K562 (cell line): ENCODE measurements around the gene THADA. TPM values are rescaled to one million over a fixed set of nuclear protein-coding genes. Genes with fewer than 3 reads are reported as not detected.

Experiments
- ATAC-seq: fragments of 200-7000 bp; cut with Tn5 transposase; 3 replicates; pipeline ENCODE4 v1.9.1; 2020; ENCODE audit warnings: moderate library complexity
- BruUV-seq: library from RNA; stranded (reverse); fragments of 400-500 nt; replicated peaks from 2 replicates; lab custom pipeline; 2021; lab: Mats Ljungman, UMichigan
- CTCF ChIA-PET: fragments of 300-600 bp; formaldehyde crosslinking; extraction: SDS; loops from one replicate; lab custom pipeline; 2021; ENCODE audit warnings: low intra/inter-chr PET ratio; lab: Yijun Ruan, JAX
- POLR2A ChIA-PET: fragments of 300-600, 350-650 bp; sonication (Branson Sonifier 250); formaldehyde crosslinking; extraction: SDS; loops from one replicate; lab custom pipeline; 2021; ENCODE audit warnings: antibody characterized with exemption, inconsistent platforms; lab: Yijun Ruan, JAX
- DNase-seq, 4 experiments: peaks; one replicate each; pipeline versions ENCODE4 v3.0.0 to v3.0.0-alpha.2; 2011 to 2018; ENCODE audit warnings: low spot score in 3 of 4, mixed read lengths in 3 of 4; ENCODE audit errors: extremely low read depth in 1 of 4
- FAIRE-seq: peaks from 2 replicates; lab custom pipeline; 2011; peaks lifted over from hg19 to GRCh38; lab: Jason Lieb, UNC
- H2AFZ ChIP-seq: 2 replicates; pipeline ENCODE4 v1.6.0; 2011; ENCODE audit warnings: low read depth, low read length, control low read depth, inconsistent platforms
- H3K27ac ChIP-seq: fragments of 200-600 bp; 3 replicates; pipeline ENCODE4 v1.8.0; 2011; ENCODE audit warnings: low read depth, mild to moderate bottlenecking, control low read depth, inconsistent platforms, low read length, moderate library complexity, mixed read lengths; ENCODE audit errors: extremely low read depth
- H3K27me3 ChIP-seq, 2 experiments: fragments of 300-600 bp in 1 of 2; 2 replicates in 1 of 2; 3 replicates in 1 of 2; pipeline versions ENCODE4 v1.6.0 to v1.8.0; 2011; ENCODE audit warnings: inconsistent platforms in 2 of 2, low read length in 2 of 2, mild to moderate bottlenecking in 1 of 2, mixed read lengths in 1 of 2, moderate library complexity in 1 of 2; ENCODE audit not compliant: control insufficient read depth in 2 of 2, insufficient read depth in 2 of 2
- H3K36me3 ChIP-seq: fragments of 300-600 bp; 3 replicates; pipeline ENCODE4 v1.8.0; 2011; ENCODE audit warnings: mild to moderate bottlenecking, low read length, inconsistent platforms; ENCODE audit not compliant: control insufficient read depth, insufficient read depth
- H3K4me1 ChIP-seq, 2 experiments: fragments of 200-600 bp in 1 of 2; replicated peaks in 1 of 2; 2 replicates in 1 of 2; 3 replicates in 1 of 2; pipeline versions ENCODE4 v1.5.1 to v1.8.0; 2011; ENCODE audit warnings: inconsistent platforms in 2 of 2, low read length in 2 of 2, mild to moderate bottlenecking in 1 of 2, mixed read lengths in 1 of 2, moderate library complexity in 1 of 2; ENCODE audit not compliant: control insufficient read depth in 2 of 2, insufficient read depth in 2 of 2
- H3K4me2 ChIP-seq: 2 replicates; pipeline ENCODE4 v1.6.1; 2011; ENCODE audit warnings: low read length, control low read depth, inconsistent platforms, mixed read lengths; ENCODE audit not compliant: insufficient read depth
- H3K4me3 ChIP-seq: fragments of 200-600 bp; sonication (generic), shearing (Covaris generic); 2 replicates; pipeline ENCODE4 v1.5.1; 2016; ENCODE audit warnings: control low read depth, inconsistent platforms
- H3K79me2 ChIP-seq: fragments of 200-600 bp; 3 replicates; pipeline ENCODE4 v1.8.0; 2011; ENCODE audit warnings: low read length, inconsistent platforms; ENCODE audit not compliant: control insufficient read depth, insufficient read depth
- H3K9ac ChIP-seq, 2 experiments: 2 replicates each; pipeline versions ENCODE4 v1.6.0 to v1.6.1; 2011; ENCODE audit warnings: low read depth in 2 of 2, low read length in 2 of 2, control low read depth in 1 of 2, inconsistent platforms in 1 of 2, mild to moderate bottlenecking in 1 of 2, mixed read lengths in 1 of 2; ENCODE audit not compliant: insufficient read depth in 1 of 2
- H3K9me1 ChIP-seq: one replicate; pipeline ENCODE4 v1.6.0; 2011; ENCODE audit warnings: inconsistent platforms, mild to moderate bottlenecking, low read length, moderate library complexity; ENCODE audit not compliant: control insufficient read depth, insufficient read depth
- H3K9me3 ChIP-seq: replicated peaks from 2 replicates; pipeline ENCODE4 v1.5.1; 2011; ENCODE audit warnings: low read depth, low read length, inconsistent platforms; ENCODE audit not compliant: control insufficient read depth, insufficient read depth
- H4K20me1 ChIP-seq: replicated peaks from 2 replicates; pipeline ENCODE4 v1.6.1; 2011; ENCODE audit warnings: low read length, inconsistent platforms, mixed read lengths; ENCODE audit not compliant: control insufficient read depth, insufficient read depth
- CBX2 ChIP-seq: fragments of 200-600 bp; sonication (generic); IDR thresholded peaks from one replicate; pipeline ENCODE4 v1.6.1; 2012; ENCODE audit warnings: mild to moderate bottlenecking, low read length, inconsistent platforms; ENCODE audit not compliant: insufficient read depth, poor library complexity, severe bottlenecking
- GTF2F1 ChIP-seq: IDR thresholded peaks from 2 replicates; pipeline ENCODE4 v1.6.1; 2011; ENCODE audit warnings: low read depth, low read length, improper control_type of control experiment
- HLTF ChIP-seq: fragments of 450-650 bp; IDR thresholded peaks from 2 replicates; pipeline ENCODE4 v1.6.1; 2016
- MEF2A ChIP-seq: IDR thresholded peaks from 2 replicates; pipeline ENCODE4 v1.6.1; 2011; ENCODE audit warnings: low read depth, mild to moderate bottlenecking, low read length, moderate library complexity; ENCODE audit not compliant: control insufficient read depth
- NCOA1 ChIP-seq: fragments of 450-650 bp; IDR thresholded peaks from 2 replicates; pipeline ENCODE4 v1.6.1; 2016; ENCODE audit warnings: low read depth
- NFATC3 ChIP-seq: fragments of 450-650 bp; IDR thresholded peaks from 2 replicates; pipeline ENCODE4 v1.6.1; 2017; ENCODE audit warnings: mild to moderate bottlenecking
- TRIM24 ChIP-seq, 2 experiments: fragments of 450-650 bp; IDR thresholded peaks; 2 replicates each; pipeline ENCODE4 v1.6.1; 2016
- ZNF24 ChIP-seq: fragments of 450-650 bp; IDR thresholded peaks from 2 replicates; pipeline ENCODE4 v1.6.1; 2016
- ZNF507 ChIP-seq: conservative IDR thresholded peaks from 2 replicates; pipeline ENCODE4 v1.6.1; 2017; ENCODE audit warnings: missing genetic modification characterization, missing compliant biosample characterization
- WGBS: fragments of 100-300 bp; shearing (Covaris generic); methylation state at CpG from one replicate; pipeline ENCODE4 v1.1.6; 2016; ENCODE audit warnings: low coverage, mixed read lengths; ENCODE audit not compliant: insufficient coverage; ENCODE audit errors: missing lambda C conversion rate; 5-methylcytosine and 5-hydroxymethylcytosine counted together
- in situ Hi-C: fragments of 300-500 bp; cut with MboI; formaldehyde crosslinking; loops from 4 replicates; pipeline ENCODE4 v1.15.0; 2018; ENCODE audit warnings: inconsistent platforms, mixed read lengths
- intact Hi-C: fragments of 100-400 bp; cut with micrococcal nuclease; formaldehyde crosslinking; loops from 2 replicates; pipeline ENCODE4 v1.14.2; 2022
- polyA plus RNA-seq, 8 experiments: library from polyadenylated mRNA; depleted of rRNA in 4 of 8; stranded (reverse) in 5 of 8; unstranded in 3 of 8; fragments of >200 nt; fragmentation: Nextera tagmentation in 2 of 8; fragmentation: Illumina TruSeq in 1 of 8; extraction: Ambion mirVana in 2 of 8; extraction: Trizol in 1 of 8; gene quantifications; 2 replicates each; pipeline versions ENCODE4 v1.2.1 to v1.2.3, GENCODE V29; 2011 to 2014; ENCODE audit warnings: inconsistent platforms in 1 of 8, missing spikeins in 1 of 8
- total RNA-seq, 7 experiments: library from RNA; depleted of rRNA in 6 of 7; stranded (reverse); fragments of >200 nt in 6 of 7; fragmentation: Illumina TruSeq in 2 of 7; extraction: Trizol in 2 of 7; gene quantifications; 2 replicates each; pipeline versions ENCODE4 v1.2.1 to v1.2.3, GENCODE V29; 2011 to 2021; ENCODE audit warnings: low replicate concordance in 1 of 7
- TF ChIP-seq, protein P1 (sequence below): fragments of 250-450 bp; sonication (Bioruptor Pico); IDR thresholded peaks from 2 replicates; pipeline ENCODE4 v1.4.0; 2020; ENCODE audit warnings: mild to moderate bottlenecking
- TF ChIP-seq, protein P2 (sequence below), 2 experiments: IDR thresholded peaks in 1 of 2; conservative IDR thresholded peaks in 1 of 2; 2 replicates each; pipeline ENCODE4 v1.6.1; 2016; ENCODE audit warnings: low read depth in 2 of 2, mild to moderate bottlenecking in 1 of 2, missing compliant biosample characterization in 1 of 2, missing genetic modification characterization in 1 of 2, moderate library complexity in 1 of 2
- TF ChIP-seq, protein P3 (sequence below): fragments of 250-450 bp; sonication (Bioruptor Pico); IDR thresholded peaks from 2 replicates; pipeline ENCODE4 v1.9.0; 2021; ENCODE audit warnings: mild to moderate bottlenecking, inconsistent platforms
- TF ChIP-seq, protein P4 (sequence below): fragments of 250-450 bp; sonication (Bioruptor Pico); IDR thresholded peaks from 2 replicates; pipeline ENCODE4 v1.8.0; 2022; ENCODE audit warnings: moderate library complexity, mild to moderate bottlenecking, inconsistent platforms
- TF ChIP-seq, protein P5 (sequence below): fragments of 450-650 bp; conservative IDR thresholded peaks from 2 replicates; pipeline ENCODE4 v1.6.1; 2016; ENCODE audit warnings: missing genetic modification characterization, low read depth, mild to moderate bottlenecking, missing compliant biosample characterization, moderate library complexity

The THADA gene
- total and polyA plus RNA-seq, 9 of the 15 experiments (the other 6 are each of a cell fraction or from before 2014, with no cell fraction given) = 17.8 to 34.7 (median 31.9) TPM

GRCh38 chr2:43397821-43398220, 198.0 kb downstream of the THADA start:
- Histone ChIP-seq H3K9ac (no peak overlapping the region), H3K27me3 (no peaks in the 10 kb centered on the region), H3K79me2 (no peaks in the 10 kb centered on the region), H2AFZ (no peak overlapping the region), H3K4me3 (no peak overlapping the region), H3K36me3 (peaks cover 13% of the 10 kb centered on the region; the same call in 2 of the 3 replicates), H3K4me1 (no peaks in the 10 kb centered on the region), H3K27ac (no peak overlapping the region), H4K20me1 (no peaks in the 10 kb centered on the region), H3K9me3 (no peaks in the 10 kb centered on the region), H3K4me2 (no peak overlapping the region), H3K9me1 (no peaks in the 10 kb centered on the region)
- in situ Hi-C loops = no loop called here
- POLR2A ChIA-PET = no interaction called here
- no TSS peak for BruUV-seq
- DNase-seq (no peak), FAIRE-seq (no peak), ATAC-seq (no peak)
- intact Hi-C loops = no loop called here
- WGBS = 85% methylated on average over 5 of the region's 5 CpGs
- TF ChIP-seq ZNF24 (no peak), TRIM24 (IDR thresholded peaks at IDR 0.05) (no peak), NCOA1 (no peak), ZNF507 (no peak), GTF2F1 (no peak), MEF2A (no peak), HLTF (no peak), NFATC3 (no peak), CBX2 (no peak)
- TF ChIP-seq, protein P1, sequence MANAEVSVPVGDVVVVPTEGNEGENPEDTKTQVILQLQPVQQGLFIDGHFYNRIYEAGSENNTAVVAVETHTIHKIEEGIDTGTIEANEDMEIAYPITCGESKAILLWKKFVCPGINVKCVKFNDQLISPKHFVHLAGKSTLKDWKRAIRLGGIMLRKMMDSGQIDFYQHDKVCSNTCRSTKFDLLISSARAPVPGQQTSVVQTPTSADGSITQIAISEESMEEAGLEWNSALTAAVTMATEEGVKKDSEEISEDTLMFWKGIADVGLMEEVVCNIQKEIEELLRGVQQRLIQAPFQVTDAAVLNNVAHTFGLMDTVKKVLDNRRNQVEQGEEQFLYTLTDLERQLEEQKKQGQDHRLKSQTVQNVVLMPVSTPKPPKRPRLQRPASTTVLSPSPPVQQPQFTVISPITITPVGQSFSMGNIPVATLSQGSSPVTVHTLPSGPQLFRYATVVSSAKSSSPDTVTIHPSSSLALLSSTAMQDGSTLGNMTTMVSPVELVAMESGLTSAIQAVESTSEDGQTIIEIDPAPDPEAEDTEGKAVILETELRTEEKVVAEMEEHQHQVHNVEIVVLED (CRISPR knock-in tag) = no peak
- TF ChIP-seq, protein P2, sequence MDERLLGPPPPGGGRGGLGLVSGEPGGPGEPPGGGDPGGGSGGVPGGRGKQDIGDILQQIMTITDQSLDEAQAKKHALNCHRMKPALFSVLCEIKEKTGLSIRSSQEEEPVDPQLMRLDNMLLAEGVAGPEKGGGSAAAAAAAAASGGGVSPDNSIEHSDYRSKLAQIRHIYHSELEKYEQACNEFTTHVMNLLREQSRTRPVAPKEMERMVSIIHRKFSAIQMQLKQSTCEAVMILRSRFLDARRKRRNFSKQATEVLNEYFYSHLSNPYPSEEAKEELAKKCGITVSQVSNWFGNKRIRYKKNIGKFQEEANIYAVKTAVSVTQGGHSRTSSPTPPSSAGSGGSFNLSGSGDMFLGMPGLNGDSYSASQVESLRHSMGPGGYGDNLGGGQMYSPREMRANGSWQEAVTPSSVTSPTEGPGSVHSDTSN (CRISPR knock-in tag; IDR thresholded peaks at IDR 0.05; ENCODE audit: low read depth) = no peak
- TF ChIP-seq, protein P2 (tag; conservative IDR thresholded peaks at IDR 0.05; ENCODE audit: low read depth) = no peak
- TF ChIP-seq, protein P3, sequence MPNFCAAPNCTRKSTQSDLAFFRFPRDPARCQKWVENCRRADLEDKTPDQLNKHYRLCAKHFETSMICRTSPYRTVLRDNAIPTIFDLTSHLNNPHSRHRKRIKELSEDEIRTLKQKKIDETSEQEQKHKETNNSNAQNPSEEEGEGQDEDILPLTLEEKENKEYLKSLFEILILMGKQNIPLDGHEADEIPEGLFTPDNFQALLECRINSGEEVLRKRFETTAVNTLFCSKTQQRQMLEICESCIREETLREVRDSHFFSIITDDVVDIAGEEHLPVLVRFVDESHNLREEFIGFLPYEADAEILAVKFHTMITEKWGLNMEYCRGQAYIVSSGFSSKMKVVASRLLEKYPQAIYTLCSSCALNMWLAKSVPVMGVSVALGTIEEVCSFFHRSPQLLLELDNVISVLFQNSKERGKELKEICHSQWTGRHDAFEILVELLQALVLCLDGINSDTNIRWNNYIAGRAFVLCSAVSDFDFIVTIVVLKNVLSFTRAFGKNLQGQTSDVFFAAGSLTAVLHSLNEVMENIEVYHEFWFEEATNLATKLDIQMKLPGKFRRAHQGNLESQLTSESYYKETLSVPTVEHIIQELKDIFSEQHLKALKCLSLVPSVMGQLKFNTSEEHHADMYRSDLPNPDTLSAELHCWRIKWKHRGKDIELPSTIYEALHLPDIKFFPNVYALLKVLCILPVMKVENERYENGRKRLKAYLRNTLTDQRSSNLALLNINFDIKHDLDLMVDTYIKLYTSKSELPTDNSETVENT (CRISPR knock-in tag) = no peak
- TF ChIP-seq, protein P4, sequence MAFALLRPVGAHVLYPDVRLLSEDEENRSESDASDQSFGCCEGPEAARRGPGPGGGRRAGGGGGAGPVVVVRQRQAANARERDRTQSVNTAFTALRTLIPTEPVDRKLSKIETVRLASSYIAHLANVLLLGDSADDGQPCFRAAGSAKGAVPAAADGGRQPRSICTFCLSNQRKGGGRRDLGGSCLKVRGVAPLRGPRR (CRISPR knock-in tag) = no peak
- TF ChIP-seq, protein P5, sequence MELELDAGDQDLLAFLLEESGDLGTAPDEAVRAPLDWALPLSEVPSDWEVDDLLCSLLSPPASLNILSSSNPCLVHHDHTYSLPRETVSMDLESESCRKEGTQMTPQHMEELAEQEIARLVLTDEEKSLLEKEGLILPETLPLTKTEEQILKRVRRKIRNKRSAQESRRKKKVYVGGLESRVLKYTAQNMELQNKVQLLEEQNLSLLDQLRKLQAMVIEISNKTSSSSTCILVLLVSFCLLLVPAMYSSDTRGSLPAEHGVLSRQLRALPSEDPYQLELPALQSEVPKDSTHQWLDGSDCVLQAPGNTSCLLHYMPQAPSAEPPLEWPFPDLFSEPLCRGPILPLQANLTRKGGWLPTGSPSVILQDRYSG = no peak
- CTCF ChIA-PET = no interaction called here
